ENCODE results near the gene MTPN.
A peak's percentile ranks its signal among the peaks of the same experiment; 100 is the strongest.

MTPN gene

DNA sequence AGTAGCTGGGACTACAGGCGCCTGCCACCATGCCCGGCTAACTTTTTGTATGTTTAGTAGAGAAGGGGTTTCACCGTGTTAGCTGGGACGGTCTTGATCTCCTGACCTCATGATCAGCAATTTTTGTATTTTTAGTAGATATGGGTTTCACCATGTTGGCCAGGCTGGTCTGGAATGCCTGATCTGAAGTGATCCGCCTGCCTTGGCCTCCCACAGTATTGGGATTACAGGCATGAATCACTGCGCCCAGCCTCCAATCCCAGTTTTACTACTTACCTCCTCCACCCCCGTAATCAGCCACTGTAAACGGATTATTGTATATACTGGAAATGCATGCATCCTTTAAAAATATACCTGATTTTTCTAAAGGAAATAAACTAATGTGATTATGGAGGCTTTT lies 35.1 kb upstream of the MTPN start:
- H3K27ac ChIP-seq, result no peak overlapping the region
- peak overlapping the region; percentile 31 for H3K9ac ChIP-seq (ENCODE audit: insufficient read length)
- no peaks in the 10 kb centered on the region for H3K36me3 ChIP-seq (ENCODE audit: insufficient read depth, low read length)
- TF ChIP-seq FOXP2 (optimal IDR thresholded peaks at IDR 0.05; ENCODE audit: control extremely low read depth, extremely low read length, insufficient read depth), result no peak
- TF ChIP-seq POLR2AphosphoS5 (IDR thresholded peaks at IDR 0.05; ENCODE audit: borderline replicate concordance, low read depth, low read length), result no peak
- TF ChIP-seq EZH2 (IDR thresholded peaks at IDR 0.05), result no peak
- no peaks in the 10 kb centered on the region for H3K9me3 ChIP-seq (ENCODE audit: low read depth, low read length)
- H3K4me3 ChIP-seq, result peak overlapping the region; percentile 66
- no peak for DNase-seq (ENCODE audit: low read depth, low spot score)

DNA sequence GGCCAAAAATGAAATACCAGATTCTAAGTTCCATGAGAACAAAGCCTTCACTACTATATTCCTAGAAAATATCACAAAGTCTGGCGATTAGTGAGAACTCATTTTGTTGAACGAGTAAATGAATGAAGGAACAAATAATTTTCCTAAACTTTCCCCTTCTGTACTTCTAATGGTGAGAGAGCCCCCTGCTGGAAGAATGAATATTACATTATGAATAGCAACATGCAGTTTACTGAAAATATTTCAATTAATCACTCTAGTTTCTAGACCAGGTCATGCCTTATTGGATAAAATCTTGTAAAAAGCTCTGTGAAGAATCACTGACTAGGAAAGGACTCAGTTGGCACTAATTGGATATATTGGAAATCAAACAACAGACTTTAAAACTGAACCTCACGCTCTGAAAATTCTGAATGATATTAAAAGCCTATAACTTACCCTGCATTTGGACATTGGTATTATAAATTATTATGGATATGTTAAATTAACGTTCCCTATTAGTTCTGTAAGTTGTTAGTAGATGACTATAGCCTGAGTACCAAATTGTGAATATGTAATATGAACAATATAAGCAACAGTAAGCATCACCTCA lies 32.4 kb upstream of the MTPN start:
- H3K36me3 ChIP-seq (ENCODE audit: insufficient read depth, low read length), result no peaks in the 10 kb centered on the region
- TF ChIP-seq FOXP2 (optimal IDR thresholded peaks at IDR 0.05; ENCODE audit: control extremely low read depth, extremely low read length, insufficient read depth) (no peak), POLR2AphosphoS5 (IDR thresholded peaks at IDR 0.05; ENCODE audit: borderline replicate concordance, low read depth, low read length) (no peak), EZH2 (IDR thresholded peaks at IDR 0.05) (no peak)
- peak overlapping the region; percentile 31; the same call in 1 of the 2 replicates for H3K4me3 ChIP-seq
- H3K9me3 ChIP-seq (ENCODE audit: low read depth, low read length), result no peaks in the 10 kb centered on the region
- no peak overlapping the region for H3K27ac ChIP-seq
- DNase-seq (ENCODE audit: low read depth, low spot score), result peak; percentile 61
- peak overlapping the region; percentile 33 for H3K9ac ChIP-seq (ENCODE audit: insufficient read length)

DNA sequence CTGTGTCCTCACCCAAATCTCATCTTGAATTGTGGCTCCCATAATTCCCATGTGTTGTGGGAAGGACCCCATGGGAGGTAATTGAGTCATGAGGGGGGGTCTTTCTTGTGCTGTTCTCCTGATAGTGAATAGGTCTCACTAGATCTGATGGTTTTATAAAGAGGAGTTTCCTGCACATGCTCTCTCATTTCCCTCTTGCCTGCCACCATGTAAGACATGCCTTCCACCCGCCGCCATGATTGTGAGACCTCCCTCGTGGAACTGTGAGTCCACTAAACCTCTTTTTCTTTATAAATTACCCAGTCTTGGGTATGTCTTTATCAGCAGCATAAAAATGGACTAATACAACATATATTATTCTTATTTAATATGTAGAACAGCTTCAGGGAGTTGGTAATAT lies 29.0 kb upstream of the MTPN start:
- TF ChIP-seq FOXP2 (optimal IDR thresholded peaks at IDR 0.05; ENCODE audit: control extremely low read depth, extremely low read length, insufficient read depth), result no peak
- no peak for TF ChIP-seq POLR2AphosphoS5 (IDR thresholded peaks at IDR 0.05; ENCODE audit: borderline replicate concordance, low read depth, low read length)
- TF ChIP-seq EZH2 (IDR thresholded peaks at IDR 0.05), result no peak
- Histone ChIP-seq H3K9ac (ENCODE audit: insufficient read length) (no peak overlapping the region), H3K27ac (no peak overlapping the region), H3K36me3 (ENCODE audit: insufficient read depth, low read length) (no peaks in the 10 kb centered on the region), H3K4me3 (no peak overlapping the region), H3K9me3 (ENCODE audit: low read depth, low read length) (no peaks in the 10 kb centered on the region)
- DNase-seq (ENCODE audit: low read depth, low spot score), result no peak

DNA sequence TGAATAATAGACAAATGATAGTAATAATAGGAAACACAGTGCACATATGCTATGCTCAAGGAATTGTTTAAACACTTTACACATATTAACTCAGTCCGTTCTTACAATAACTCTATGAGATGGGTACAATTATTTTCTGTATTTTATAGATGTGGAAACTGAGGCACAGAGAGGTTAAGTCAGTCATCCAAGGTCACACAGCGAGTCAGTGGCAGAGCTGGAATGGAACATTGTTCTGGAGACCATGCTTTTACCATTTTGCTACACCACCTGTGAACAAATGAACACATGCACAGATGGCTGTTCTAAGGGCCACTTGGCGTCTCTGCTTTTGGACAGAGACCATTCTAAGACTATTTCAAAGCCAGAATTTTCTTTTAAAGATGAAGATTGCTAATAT lies 26.9 kb upstream of the MTPN start:
- no peaks in the 10 kb centered on the region for H3K36me3 ChIP-seq (ENCODE audit: insufficient read depth, low read length)
- DNase-seq (ENCODE audit: low read depth, low spot score), result no peak
- TF ChIP-seq FOXP2 (optimal IDR thresholded peaks at IDR 0.05; ENCODE audit: control extremely low read depth, extremely low read length, insufficient read depth) (no peak), POLR2AphosphoS5 (IDR thresholded peaks at IDR 0.05; ENCODE audit: borderline replicate concordance, low read depth, low read length) (no peak), EZH2 (IDR thresholded peaks at IDR 0.05) (no peak)
- H3K27ac ChIP-seq, result no peak overlapping the region
- H3K9ac ChIP-seq (ENCODE audit: insufficient read length), result no peak overlapping the region
- H3K9me3 ChIP-seq (ENCODE audit: low read depth, low read length), result no peaks in the 10 kb centered on the region
- no peak overlapping the region for H3K4me3 ChIP-seq

DNA sequence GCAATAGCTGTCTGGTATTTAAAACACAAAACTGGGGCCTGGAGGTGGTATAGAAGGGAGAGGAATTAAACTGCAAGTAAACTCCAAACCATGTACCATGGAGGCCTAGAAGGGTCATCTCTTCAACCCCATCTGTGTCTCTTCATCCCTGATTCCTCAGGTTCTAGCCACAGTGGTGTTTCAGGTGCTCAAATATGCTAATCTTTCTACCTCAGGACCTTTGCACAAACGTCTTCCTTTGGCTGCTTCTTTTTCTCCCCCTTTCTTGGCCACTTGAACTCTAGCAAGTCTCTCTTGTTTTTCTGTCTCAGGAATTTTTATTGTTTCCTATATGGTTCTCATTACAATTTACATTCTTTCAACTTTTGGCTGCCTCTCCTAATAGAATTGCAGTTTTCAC lies 25.6 kb upstream of the MTPN start:
- DNase-seq (ENCODE audit: low read depth, low spot score), result no peak
- Histone ChIP-seq H3K9ac (ENCODE audit: insufficient read length) (no peak overlapping the region), H3K27ac (no peak overlapping the region), H3K4me3 (no peak overlapping the region), H3K9me3 (ENCODE audit: low read depth, low read length) (no peaks in the 10 kb centered on the region), H3K36me3 (ENCODE audit: insufficient read depth, low read length) (no peaks in the 10 kb centered on the region)
- TF ChIP-seq EZH2 (IDR thresholded peaks at IDR 0.05) (no peak), POLR2AphosphoS5 (IDR thresholded peaks at IDR 0.05; ENCODE audit: borderline replicate concordance, low read depth, low read length) (no peak), FOXP2 (optimal IDR thresholded peaks at IDR 0.05; ENCODE audit: control extremely low read depth, extremely low read length, insufficient read depth) (no peak)

DNA sequence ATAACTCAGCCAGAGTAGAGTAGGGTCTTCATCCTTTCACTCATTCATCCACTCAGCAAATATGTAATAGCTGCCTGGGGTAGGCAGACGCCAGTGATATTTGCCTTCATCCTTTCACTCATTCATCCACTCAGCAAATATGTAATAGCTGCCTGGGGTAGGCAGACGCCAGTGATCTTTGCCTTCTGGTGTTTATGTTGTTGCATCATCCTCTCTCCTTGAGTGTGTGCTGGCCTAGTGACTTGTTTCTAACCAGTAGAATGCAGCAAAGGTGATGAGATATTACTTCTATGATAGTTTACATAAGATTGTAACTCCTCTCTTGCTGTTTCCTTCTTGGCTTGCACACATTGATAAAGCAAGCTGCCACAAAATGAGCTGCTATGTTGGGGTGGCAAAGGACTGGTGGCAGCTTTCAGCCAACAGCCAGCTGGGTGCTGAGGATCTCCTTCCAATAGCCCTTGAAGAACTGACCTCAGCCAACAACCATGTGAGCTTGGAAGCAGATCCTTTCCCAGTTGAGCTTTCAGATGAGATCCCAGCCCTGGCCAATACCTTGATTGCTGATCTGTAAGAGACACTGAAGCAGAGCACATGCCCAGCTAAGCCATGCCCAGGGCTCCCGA lies 23.2 kb upstream of the MTPN start:
- Histone ChIP-seq H3K9ac (ENCODE audit: insufficient read length) (no peak overlapping the region), H3K36me3 (ENCODE audit: insufficient read depth, low read length) (no peaks in the 10 kb centered on the region), H3K9me3 (ENCODE audit: low read depth, low read length) (no peaks in the 10 kb centered on the region), H3K27ac (no peak overlapping the region), H3K4me3 (no peak overlapping the region)
- DNase-seq (ENCODE audit: low read depth, low spot score), result no peak
- TF ChIP-seq FOXP2 (optimal IDR thresholded peaks at IDR 0.05; ENCODE audit: control extremely low read depth, extremely low read length, insufficient read depth) (no peak), EZH2 (IDR thresholded peaks at IDR 0.05) (no peak), POLR2AphosphoS5 (IDR thresholded peaks at IDR 0.05; ENCODE audit: borderline replicate concordance, low read depth, low read length) (no peak)

DNA sequence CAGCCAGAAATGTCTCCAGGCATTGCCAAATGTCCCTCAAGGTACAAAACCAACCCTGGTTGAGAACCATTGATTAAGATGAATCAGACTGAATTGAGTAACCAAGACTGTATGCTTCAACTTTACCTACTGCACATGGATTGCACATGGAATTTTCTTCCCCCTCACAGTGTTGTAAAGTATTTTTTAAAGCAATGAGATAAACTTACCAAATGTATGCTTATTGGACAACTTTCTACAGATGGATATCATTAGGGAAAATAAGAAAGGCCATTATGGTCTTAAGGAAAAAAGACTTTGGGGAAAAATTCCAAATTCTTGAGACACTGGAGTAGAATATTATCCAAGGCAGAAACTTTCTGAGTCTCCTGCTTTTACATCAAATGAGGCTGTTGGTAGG lies 20.9 kb upstream of the MTPN start:
- TF ChIP-seq FOXP2 (optimal IDR thresholded peaks at IDR 0.05; ENCODE audit: control extremely low read depth, extremely low read length, insufficient read depth) (no peak), POLR2AphosphoS5 (IDR thresholded peaks at IDR 0.05; ENCODE audit: borderline replicate concordance, low read depth, low read length) (no peak), EZH2 (IDR thresholded peaks at IDR 0.05) (no peak)
- H3K9me3 ChIP-seq (ENCODE audit: low read depth, low read length), result no peaks in the 10 kb centered on the region

DNA sequence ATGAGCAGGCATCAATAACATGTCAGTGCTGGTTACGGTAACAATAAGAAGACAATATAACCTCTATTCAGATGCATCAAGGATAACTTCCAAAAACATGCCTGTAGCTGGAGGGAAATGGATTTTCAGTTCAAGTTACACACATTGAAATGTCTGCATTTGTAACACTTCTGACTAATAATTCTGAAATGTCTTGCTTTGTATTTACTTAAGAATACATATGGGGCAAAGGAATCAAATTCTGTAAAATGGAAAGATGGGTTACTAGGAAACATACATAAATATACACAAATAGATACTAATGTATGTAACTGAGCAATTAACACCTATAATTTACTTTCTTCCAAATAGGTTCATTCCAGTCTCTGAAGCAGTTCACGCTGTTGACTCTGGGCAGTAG lies 18.6 kb upstream of the MTPN start:
- no peak for DNase-seq (ENCODE audit: low read depth, low spot score)
- H3K4me3 ChIP-seq, result no peak overlapping the region
- no peak overlapping the region for H3K27ac ChIP-seq
- no peaks in the 10 kb centered on the region for H3K9me3 ChIP-seq (ENCODE audit: low read depth, low read length)
- H3K36me3 ChIP-seq (ENCODE audit: insufficient read depth, low read length), result no peaks in the 10 kb centered on the region
- H3K9ac ChIP-seq (ENCODE audit: insufficient read length), result no peak overlapping the region
- TF ChIP-seq FOXP2 (optimal IDR thresholded peaks at IDR 0.05; ENCODE audit: control extremely low read depth, extremely low read length, insufficient read depth) (no peak), EZH2 (IDR thresholded peaks at IDR 0.05) (no peak), POLR2AphosphoS5 (IDR thresholded peaks at IDR 0.05; ENCODE audit: borderline replicate concordance, low read depth, low read length) (no peak)

More for the DNA sequence above, 20.9 kb upstream of the MTPN start:
- H3K4me3 ChIP-seq, result no peak overlapping the region
- H3K9ac ChIP-seq (ENCODE audit: insufficient read length), result no peak overlapping the region
- DNase-seq (ENCODE audit: low read depth, low spot score), result no peak
- no peak overlapping the region for H3K27ac ChIP-seq
- H3K36me3 ChIP-seq (ENCODE audit: insufficient read depth, low read length), result no peaks in the 10 kb centered on the region
